Left renal cortex interstitium (tissue), 4 donors: ENCODE measurements around the gene MYL3. TPM values are rescaled to one million over a fixed set of nuclear protein-coding genes. Genes with fewer than 3 reads are reported as not detected.

Source experiments
- DNase-seq, 4 donors: peaks; one replicate each; pipeline ENCODE4 v3.0.0-alpha.2; 2013; ENCODE audit warnings: low read depth in 4 of 4, low spot score in 2 of 4, missing footprints in 1 of 4
- polyA plus RNA-seq, 4 donors: library from polyadenylated mRNA; unstranded; fragments of 120-200 nt; gene quantifications; one replicate each; pipeline ENCODE4 v1.2.1, GENCODE V29; 2013; ENCODE audit not compliant: insufficient read length in 4 of 4

Gene MYL3
- polyA plus RNA-seq, 4 donors = 23.7 to 27.6 (median 24.9) TPM

- DNase-seq = no peak
These were observed 10.9 kb downstream of the MYL3 start for GRCh38 chr3:46852334-46852720.

- DNase-seq = no peak
These were observed 11.6 kb downstream of the MYL3 start for GRCh38 chr3:46851364-46852333.

- DNase-seq = no peak
These were observed 12.8 kb downstream of the MYL3 start for GRCh38 chr3:46850468-46850779.

GRCh38 chr3:46849686-46850467, 13.4 kb downstream of the MYL3 start:
- DNase-seq = no peak

GRCh38 chr3:46849045-46849631, 14.1 kb downstream of the MYL3 start:
- peak in 1 of 4 donors; percentile 49 for DNase-seq

- no peak for DNase-seq
These were observed 14.8 kb downstream of the MYL3 start for GRCh38 chr3:46848271-46849044.

- DNase-seq = no peak
These were observed 15.5 kb downstream of the MYL3 start for GRCh38 chr3:46847744-46848143.

- no peak for DNase-seq
These were observed 16.4 kb downstream of the MYL3 start for GRCh38 chr3:46846624-46847542.

- peak in 3 of 4 donors; percentile 53 to 70 (median 65) for DNase-seq
These were observed 17.2 kb downstream of the MYL3 start for GRCh38 chr3:46845860-46846623.

GRCh38 chr3:46845397-46845859, 17.8 kb downstream of the MYL3 start:
- DNase-seq = no peak

- no peak for DNase-seq
These were observed 18.3 kb downstream of the MYL3 start for GRCh38 chr3:46844881-46845312.

- DNase-seq = no peak
These were observed 18.8 kb downstream of the MYL3 start for GRCh38 chr3:46844397-46844796.

GRCh38 chr3:46843508-46843907, 19.7 kb downstream of the MYL3 start:
- no peak for DNase-seq

- DNase-seq = no peak
These were observed 22.8 kb downstream of the MYL3 start for GRCh38 chr3:46840491-46840890.

GRCh38 chr3:46838301-46838700, 24.9 kb downstream of the MYL3 start:
- no peak for DNase-seq

- no peak for DNase-seq
These were observed 27.8 kb downstream of the MYL3 start for GRCh38 chr3:46835491-46835890.

GRCh38 chr3:46835054-46835453, 28.2 kb downstream of the MYL3 start:
- no peak for DNase-seq
